ENCODE data around the gene GRB14.

DNA sequence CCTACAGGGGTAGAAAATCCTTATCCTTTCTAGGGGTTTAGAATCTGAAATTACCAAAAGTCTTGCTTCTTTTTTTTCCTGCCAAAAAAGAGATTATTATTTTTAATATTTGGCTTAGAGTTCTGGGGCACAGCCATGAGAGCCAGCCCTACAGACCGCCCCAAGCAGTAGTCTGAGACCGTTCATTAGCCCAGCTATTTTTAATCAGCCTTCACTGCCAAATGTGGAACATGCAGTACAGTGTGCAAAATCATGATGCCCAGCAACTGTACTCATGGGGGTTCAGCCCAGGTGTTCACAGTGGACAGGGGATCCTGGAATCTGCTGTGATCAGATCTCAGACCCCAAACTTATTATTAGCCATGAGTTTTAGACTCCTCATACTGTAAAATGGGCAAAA is 60.4 kb downstream of the GRB14 start:
- TF ChIP-seq, protein P1, sequence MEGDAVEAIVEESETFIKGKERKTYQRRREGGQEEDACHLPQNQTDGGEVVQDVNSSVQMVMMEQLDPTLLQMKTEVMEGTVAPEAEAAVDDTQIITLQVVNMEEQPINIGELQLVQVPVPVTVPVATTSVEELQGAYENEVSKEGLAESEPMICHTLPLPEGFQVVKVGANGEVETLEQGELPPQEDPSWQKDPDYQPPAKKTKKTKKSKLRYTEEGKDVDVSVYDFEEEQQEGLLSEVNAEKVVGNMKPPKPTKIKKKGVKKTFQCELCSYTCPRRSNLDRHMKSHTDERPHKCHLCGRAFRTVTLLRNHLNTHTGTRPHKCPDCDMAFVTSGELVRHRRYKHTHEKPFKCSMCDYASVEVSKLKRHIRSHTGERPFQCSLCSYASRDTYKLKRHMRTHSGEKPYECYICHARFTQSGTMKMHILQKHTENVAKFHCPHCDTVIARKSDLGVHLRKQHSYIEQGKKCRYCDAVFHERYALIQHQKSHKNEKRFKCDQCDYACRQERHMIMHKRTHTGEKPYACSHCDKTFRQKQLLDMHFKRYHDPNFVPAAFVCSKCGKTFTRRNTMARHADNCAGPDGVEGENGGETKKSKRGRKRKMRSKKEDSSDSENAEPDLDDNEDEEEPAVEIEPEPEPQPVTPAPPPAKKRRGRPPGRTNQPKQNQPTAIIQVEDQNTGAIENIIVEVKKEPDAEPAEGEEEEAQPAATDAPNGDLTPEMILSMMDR (IDR thresholded peaks at IDR 0.05): no peak
- TF ChIP-seq, protein P2, sequence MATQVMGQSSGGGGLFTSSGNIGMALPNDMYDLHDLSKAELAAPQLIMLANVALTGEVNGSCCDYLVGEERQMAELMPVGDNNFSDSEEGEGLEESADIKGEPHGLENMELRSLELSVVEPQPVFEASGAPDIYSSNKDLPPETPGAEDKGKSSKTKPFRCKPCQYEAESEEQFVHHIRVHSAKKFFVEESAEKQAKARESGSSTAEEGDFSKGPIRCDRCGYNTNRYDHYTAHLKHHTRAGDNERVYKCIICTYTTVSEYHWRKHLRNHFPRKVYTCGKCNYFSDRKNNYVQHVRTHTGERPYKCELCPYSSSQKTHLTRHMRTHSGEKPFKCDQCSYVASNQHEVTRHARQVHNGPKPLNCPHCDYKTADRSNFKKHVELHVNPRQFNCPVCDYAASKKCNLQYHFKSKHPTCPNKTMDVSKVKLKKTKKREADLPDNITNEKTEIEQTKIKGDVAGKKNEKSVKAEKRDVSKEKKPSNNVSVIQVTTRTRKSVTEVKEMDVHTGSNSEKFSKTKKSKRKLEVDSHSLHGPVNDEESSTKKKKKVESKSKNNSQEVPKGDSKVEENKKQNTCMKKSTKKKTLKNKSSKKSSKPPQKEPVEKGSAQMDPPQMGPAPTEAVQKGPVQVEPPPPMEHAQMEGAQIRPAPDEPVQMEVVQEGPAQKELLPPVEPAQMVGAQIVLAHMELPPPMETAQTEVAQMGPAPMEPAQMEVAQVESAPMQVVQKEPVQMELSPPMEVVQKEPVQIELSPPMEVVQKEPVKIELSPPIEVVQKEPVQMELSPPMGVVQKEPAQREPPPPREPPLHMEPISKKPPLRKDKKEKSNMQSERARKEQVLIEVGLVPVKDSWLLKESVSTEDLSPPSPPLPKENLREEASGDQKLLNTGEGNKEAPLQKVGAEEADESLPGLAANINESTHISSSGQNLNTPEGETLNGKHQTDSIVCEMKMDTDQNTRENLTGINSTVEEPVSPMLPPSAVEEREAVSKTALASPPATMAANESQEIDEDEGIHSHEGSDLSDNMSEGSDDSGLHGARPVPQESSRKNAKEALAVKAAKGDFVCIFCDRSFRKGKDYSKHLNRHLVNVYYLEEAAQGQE (IDR thresholded peaks at IDR 0.05; ENCODE audit: insufficient read depth in 1 of 2, low read depth in 2 of 2, low read length in 1 of 2): no peak
- TF ChIP-seq POLR2AphosphoS5 (IDR thresholded peaks at IDR 0.05; ENCODE audit: low read depth, low read length) (no peak), TCF7L2 (IDR thresholded peaks at IDR 0.05; ENCODE audit: low read depth, low read length) (no peak)

All from Panc1 (cell line).